Measurements from ENCODE around the gene C1QTNF4.

DNA sequence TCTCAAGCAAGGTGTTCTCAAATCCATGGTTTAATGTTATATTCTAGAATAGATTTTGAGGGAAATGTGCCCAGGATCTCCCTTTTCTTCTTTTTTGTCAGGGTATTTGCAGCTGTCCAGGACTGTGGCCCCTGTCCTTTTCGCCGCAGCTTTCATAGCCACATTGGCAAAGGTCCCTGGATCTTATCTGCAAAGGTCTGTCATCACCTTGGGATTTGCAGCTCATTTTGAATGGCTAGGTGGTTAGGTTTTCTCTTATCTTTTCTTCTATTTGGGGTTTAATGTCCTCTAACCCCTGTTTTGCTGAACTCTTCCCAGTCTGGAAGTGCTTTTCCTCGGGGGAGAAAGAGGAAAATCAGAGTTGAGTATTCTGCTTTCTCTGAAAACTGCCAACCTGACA lies 11.7 kb upstream of the C1QTNF4 start:
- TF ChIP-seq, protein P1, sequence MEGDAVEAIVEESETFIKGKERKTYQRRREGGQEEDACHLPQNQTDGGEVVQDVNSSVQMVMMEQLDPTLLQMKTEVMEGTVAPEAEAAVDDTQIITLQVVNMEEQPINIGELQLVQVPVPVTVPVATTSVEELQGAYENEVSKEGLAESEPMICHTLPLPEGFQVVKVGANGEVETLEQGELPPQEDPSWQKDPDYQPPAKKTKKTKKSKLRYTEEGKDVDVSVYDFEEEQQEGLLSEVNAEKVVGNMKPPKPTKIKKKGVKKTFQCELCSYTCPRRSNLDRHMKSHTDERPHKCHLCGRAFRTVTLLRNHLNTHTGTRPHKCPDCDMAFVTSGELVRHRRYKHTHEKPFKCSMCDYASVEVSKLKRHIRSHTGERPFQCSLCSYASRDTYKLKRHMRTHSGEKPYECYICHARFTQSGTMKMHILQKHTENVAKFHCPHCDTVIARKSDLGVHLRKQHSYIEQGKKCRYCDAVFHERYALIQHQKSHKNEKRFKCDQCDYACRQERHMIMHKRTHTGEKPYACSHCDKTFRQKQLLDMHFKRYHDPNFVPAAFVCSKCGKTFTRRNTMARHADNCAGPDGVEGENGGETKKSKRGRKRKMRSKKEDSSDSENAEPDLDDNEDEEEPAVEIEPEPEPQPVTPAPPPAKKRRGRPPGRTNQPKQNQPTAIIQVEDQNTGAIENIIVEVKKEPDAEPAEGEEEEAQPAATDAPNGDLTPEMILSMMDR (IDR thresholded peaks at IDR 0.05) = no peak
- no peak for TF ChIP-seq POLR2A (IDR thresholded peaks at IDR 0.05)
- TF ChIP-seq EP300 (IDR thresholded peaks at IDR 0.05) = no peak
- TF ChIP-seq POLR2AphosphoS5 (IDR thresholded peaks at IDR 0.05) = no peak
